Brain microvascular endothelial cell (primary cell): ENCODE data around the gene TCP11L2.

Experiments used
- DNase-seq: peaks from one replicate; pipeline ENCODE4 v3.0.0-alpha.2; 2020
- H3K27ac ChIP-seq: fragments of 250-450 bp; sonication (Bioruptor Pico); 2 replicates; pipeline ENCODE4 v1.5.1; 2020; ENCODE audit warnings: mild to moderate bottlenecking, moderate library complexity
- H3K27me3 ChIP-seq: fragments of 250-450 bp; sonication (Bioruptor Pico); replicated peaks from 2 replicates; pipeline ENCODE4 v1.5.1; 2020; ENCODE audit warnings: mild to moderate bottlenecking
- H3K36me3 ChIP-seq: fragments of 250-450 bp; sonication (Bioruptor Pico); replicated peaks from 2 replicates; pipeline ENCODE4 v1.5.1; 2020; ENCODE audit warnings: mild to moderate bottlenecking
- H3K4me3 ChIP-seq: 2 replicates; pipeline ENCODE4 v1.5.1; 2011; ENCODE audit warnings: low read depth, mild to moderate bottlenecking, control low read depth, low read length, moderate library complexity
- CTCF ChIP-seq: IDR thresholded peaks from 2 replicates; pipeline ENCODE4 v1.5.1; 2011; ENCODE audit warnings: low read depth, mild to moderate bottlenecking, moderate library complexity, low read length, control low read depth, inconsistent platforms; ENCODE audit errors: missing control alignments
- in situ Hi-C: cut with HindIII; loops from 2 replicates; pipeline ENCODE4 v1.10.0; 2017; ENCODE audit warnings: low sequenced_read_pairs, low pct_ligation_motif_present

Gene TCP11L2

GRCh38 chr12:106329231-106329982, 26.9 kb downstream of the TCP11L2 start:
- Histone ChIP-seq H3K4me3 (no peak overlapping the region), H3K36me3 (no peaks in the 10 kb centered on the region), H3K27ac (no peak overlapping the region), H3K27me3 (no peaks in the 10 kb centered on the region)
- in situ Hi-C loops: no loop called here
- no peak for TF ChIP-seq CTCF
- DNase-seq: no peak

GRCh38 chr12:106331599-106331998, 29.1 kb downstream of the TCP11L2 start:
- H3K36me3 ChIP-seq: no peaks in the 10 kb centered on the region
- H3K27ac ChIP-seq: no peak overlapping the region
- in situ Hi-C loops: no loop called here
- no peaks in the 10 kb centered on the region for H3K27me3 ChIP-seq
- no peak overlapping the region for H3K4me3 ChIP-seq
- no peak for TF ChIP-seq CTCF
- DNase-seq: no peak

GRCh38 chr12:106332536-106332935, 30.0 kb downstream of the TCP11L2 start:
- in situ Hi-C loops: no loop called here
- Histone ChIP-seq H3K27ac (no peak overlapping the region), H3K27me3 (no peaks in the 10 kb centered on the region), H3K36me3 (no peaks in the 10 kb centered on the region), H3K4me3 (no peak overlapping the region)
- no peak for DNase-seq
- no peak for TF ChIP-seq CTCF

- in situ Hi-C loops: no loop called here
- Histone ChIP-seq H3K27me3 (no peaks in the 10 kb centered on the region), H3K4me3 (no peak overlapping the region), H3K27ac (no peak overlapping the region), H3K36me3 (no peaks in the 10 kb centered on the region)
- no peak for DNase-seq
- TF ChIP-seq CTCF: no peak
Observed at GRCh38 chr12:106333010-106333409, 30.5 kb downstream of the TCP11L2 start.

GRCh38 chr12:106333756-106334155, 31.2 kb downstream of the TCP11L2 start:
- in situ Hi-C loops: no loop called here

More at GRCh38 chr12:106333756-106334155, 31.2 kb downstream of the TCP11L2 start:
- Histone ChIP-seq H3K4me3 (no peak overlapping the region), H3K27me3 (no peaks in the 10 kb centered on the region), H3K36me3 (no peaks in the 10 kb centered on the region), H3K27ac (no peak overlapping the region)
- DNase-seq: no peak
- TF ChIP-seq CTCF: no peak
